HG02943 (cell line): ENCODE measurements around the gene GADD45B.
"Not testable (repeated sequence)": the region's sequence is repeated elsewhere in the genome, so short reads cannot be mapped to it uniquely, and the experiment has no call there.

Experiments
- ATAC-seq: cut with Tn5 transposase; IDR thresholded peaks from one replicate; pipeline ENCODE4 v1.9.1; 2021; ENCODE audit warnings: mild to moderate bottlenecking, low read depth, moderate library complexity; ENCODE audit not compliant: unreplicated experiment

Gene GADD45B

DNA sequence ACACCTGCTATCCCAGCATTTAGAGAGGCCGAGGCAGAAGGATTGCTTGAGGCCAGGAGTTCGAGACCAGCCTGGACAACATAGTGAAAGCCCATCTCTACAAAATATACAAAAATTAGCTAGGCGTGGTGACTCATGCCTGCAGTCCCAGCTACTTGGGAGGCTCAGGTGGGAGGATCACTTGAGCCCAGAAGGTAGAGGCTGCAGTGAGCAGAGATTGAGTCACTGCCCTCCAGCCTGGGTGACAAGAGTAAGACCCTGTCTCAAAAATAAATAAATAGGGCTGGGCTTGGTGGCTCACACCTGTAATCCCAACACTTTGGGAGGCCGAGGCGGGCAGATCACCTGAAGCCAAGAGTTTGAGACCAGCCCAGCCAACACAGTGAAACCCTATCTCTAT, 12.2 kb upstream of the GADD45B start:
- ATAC-seq: not testable (repeated sequence)

DNA sequence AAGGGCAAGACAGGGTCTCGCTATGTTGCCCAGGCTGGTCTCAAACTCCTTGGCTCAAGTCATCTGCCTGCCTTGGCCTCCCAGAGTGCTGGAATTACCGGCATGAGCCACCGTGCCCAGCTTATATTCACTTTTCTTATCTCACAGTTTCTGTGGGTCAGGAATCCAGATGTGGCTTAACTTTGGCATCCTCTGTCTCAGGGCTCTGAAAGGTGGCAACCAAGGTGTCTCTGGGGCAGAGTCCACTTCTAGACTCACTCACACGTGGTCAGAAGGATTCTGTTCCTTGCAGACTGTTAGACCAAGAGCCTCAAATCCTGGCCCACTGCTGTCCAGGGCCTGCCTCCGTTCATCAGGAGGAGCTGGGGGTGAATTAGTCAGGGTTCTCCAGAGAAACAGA, 11.5 kb upstream of the GADD45B start:
- no peak for ATAC-seq

DNA sequence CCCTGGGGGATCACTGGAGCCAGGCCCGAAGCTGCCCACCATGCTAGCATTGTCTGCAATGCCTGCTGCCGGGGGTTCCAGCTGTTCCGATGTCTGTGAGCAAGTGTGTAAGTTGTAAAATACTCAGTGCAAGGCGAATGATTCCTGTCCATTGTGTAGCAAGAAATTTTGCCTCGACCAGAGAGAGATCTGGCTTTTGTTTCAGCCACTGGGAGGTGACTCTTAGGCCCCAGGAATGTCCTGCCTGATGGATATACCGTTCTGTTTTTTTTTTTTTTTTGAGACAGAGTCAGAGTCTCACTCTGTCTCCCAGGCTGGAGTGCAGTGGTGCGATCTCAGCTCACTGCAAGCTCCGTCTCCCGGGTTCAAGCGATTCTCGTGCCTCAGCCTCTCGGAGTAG, 7.3 kb upstream of the GADD45B start:
- ATAC-seq: no peak

DNA sequence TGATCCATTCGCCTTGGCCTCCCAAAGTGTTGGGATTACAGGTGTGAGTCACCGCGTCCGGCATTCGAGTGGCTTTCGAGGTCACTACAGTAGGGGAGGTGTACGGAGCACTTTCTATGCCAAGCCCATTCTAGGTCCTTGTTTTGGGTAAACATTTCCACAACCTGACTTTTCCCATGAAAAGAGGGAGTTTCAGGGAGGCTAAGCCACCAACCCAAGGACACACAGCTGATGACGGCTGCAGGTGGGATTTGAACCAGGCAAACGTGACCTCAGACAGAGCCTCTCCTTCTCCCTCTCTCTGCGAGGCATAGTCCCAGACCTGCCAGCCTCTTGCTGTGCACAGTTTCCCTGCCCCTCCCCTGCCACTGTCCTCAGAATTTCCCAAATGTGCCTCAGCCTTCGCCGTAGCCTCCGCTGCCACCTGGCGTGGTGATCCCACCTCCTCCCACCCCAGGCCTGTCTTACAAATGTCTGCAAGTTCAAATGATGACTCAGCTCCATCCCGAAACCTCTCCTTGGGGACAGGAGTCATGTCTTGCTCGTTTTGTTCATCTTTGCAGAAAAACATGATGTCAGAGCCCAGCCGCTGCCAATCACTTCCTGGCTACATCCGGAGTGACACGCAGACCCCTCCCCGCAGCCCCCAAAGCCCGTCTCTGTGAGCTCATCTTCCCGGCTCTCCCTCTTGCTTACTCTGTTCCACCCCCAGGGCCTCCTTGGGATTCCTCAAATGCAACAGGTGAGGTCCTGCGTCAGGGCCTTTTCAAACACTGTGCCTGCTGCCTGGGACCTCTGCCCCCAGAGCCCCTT, 6.6 kb upstream of the GADD45B start:
- no peak for ATAC-seq

DNA sequence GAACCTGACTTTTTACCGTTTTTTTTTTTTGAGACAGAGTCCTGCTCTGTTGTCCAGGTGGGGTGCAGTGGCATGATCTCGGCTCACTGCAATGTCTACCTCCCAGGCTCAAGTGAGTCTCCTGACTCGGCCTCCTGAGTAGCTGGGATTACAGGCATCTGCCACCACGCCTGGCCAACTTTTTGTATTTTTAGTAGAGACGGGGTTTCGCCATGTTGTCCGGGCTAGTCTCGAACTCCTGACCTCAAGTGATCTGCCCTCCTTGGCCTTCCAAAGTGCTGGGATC, 6.1 kb upstream of the GADD45B start:
- not testable (repeated sequence) for ATAC-seq

DNA sequence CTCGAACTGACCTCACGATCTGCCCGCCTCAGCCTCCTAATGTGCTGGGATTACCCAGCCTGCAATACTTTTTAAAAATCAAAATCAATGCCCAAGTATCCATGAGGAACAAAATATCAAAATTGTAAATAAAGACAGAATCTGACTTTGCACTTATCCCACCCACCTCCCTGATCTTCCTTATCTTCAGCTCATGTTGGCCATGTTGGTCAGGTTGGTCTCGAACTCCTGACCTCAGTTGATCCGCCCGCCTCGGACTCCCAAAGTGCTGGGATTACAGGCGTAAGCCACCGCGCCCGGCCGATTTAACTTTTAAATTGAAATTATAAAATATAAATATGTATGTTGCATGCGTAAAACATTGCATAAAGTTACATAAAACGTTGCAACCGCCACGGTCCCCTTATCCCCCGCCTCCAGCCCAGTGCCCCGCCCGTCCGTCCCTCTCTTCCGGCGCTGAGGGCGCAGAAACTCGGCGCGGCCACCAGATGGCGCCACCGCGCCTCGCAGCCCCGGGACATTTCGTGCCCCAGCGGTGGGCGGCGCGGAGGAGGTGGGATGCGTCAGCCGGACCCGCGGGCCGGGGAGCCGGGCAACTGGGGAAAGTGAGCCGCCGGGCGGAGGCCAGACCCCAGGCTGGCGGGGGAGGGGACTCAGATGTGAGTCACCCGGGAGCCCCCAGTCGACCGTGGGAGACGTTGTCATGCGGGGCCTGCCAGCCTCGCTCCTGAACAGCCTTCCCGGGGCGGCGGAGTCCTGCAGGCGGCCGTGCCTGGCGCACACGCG, 1.5 kb upstream of the GADD45B start:
- peak; percentile 19 for ATAC-seq

DNA sequence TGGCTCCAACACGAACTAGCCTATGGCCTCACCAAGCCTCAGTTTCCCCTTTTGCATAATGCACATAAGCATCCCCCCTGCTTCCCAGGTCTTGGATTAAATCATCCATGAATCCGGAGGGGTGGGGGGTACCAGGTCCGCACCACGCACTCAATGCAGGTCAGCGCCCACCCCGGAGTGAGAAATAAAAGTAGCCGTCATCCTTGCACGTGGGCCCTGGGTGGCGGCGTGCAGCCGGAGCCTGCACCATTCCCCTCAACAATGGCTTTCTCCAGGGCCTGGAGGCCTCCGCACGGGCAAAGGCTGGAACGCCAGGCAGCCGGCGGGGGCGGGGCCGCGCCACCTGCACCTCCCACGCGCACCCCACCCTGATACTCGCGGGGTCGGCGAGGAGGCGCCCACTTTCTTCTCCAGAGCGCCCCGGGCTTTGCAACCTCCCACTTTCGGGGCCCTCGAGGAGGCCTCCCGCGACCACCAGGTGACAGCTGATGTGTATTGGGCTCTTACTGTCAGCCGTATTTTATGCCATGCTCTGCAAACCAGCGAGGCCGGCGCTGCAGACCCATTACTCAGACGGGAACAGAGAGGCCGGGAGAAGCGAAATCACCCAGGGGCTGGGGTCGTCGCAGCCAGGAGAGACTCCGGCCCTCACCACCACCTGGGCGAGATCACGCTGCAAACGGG, 767 bp upstream of the GADD45B start:
- peak; percentile 3 for ATAC-seq

DNA sequence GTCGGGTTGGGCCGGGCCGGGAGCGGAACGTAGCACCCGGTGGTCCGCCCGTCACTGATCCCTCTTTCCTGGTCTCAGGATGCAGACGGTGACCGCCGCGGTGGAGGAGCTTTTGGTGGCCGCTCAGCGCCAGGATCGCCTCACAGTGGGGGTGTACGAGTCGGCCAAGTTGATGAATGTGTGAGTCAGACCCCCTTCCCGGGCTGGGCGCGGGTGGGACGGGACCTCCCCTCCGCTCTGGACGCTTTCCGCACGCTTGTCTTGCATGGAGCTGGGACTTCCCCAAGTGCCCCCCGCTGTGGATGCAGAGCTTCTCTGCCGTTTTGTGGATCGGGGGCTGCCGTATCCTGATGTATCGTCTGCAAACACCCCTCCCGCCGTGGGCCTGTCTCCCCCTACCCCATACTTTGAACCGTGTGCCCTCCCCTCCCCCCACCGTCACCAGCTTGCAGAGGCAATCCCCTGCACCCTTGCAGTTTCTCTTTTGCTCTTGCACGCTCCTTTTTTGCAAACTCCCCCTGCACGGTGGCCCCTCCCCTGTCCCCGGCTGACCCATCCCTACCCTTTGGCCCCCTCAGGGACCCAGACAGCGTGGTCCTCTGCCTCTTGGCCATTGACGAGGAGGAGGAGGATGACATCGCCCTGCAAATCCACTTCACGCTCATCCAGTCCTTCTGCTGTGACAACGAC, 669 bp downstream of the GADD45B start:
- ATAC-seq: no peak

DNA sequence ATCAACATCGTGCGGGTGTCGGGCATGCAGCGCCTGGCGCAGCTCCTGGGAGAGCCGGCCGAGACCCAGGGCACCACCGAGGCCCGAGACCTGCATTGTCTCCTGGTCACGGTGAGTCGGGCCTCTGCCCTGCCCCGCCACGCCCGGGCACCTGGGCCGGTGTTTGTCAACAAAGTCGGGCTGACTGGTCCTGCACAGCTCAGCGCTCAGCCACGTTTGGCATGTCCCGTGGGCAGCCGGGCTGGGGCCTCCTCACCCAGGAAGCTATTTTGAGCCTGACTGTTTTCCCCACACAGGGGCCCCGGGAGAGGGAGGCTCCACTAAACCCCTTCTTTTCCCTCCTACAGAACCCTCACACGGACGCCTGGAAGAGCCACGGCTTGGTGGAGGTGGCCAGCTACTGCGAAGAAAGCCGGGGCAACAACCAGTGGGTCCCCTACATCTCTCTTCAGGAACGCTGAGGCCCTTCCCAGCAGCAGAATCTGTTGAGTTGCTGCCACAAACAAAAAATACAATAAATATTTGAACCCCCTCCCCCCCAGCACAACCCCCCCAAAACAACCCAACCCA, 1.3 kb downstream of the GADD45B start:
- no peak for ATAC-seq

DNA sequence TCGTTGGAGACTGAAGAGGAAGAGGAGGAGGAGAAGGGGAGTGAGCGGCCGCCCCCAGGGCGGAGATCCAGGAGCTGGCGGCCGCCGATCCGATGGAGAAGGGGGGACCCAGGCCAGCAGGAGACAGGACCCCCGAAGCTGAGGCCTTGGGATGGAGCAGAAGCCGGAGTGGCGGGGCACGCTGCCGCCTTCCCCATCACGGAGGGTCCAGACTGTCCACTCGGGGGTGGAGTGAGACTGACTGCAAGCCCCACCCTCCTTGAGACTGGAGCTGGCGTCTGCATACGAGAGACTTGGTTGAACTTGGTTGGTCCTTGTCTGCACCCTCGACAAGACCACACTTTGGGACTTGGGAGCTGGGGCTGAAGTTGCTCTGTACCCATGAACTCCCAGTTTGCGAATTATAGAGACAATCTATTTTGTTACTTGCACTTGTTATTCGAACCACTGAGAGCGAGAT, 1.8 kb downstream of the GADD45B start:
- ATAC-seq: no peak

DNA sequence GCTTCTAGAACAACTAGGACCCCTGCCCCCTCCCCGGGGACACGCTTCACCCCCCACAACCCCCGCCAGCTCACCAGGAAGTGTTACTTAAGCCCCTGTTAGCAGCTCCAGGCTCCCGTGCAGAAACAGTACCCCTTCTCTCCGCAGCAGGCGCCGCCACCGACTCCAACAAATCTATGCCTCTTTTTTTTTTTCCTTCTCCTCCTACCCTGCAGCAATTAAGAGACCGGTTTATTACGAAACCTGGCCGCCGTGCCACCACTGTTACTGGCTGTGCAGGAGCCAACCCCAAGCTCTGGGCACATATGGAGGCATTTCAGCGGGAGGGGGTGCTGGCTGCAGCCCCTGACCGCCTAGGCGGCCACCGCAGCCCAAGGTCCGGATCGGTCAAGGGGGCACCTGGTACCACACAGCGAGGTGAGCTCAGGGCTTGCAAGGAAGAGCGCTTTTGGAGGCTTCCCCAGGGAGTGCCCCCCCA, 2.4 kb downstream of the GADD45B start:
- ATAC-seq: no peak

DNA sequence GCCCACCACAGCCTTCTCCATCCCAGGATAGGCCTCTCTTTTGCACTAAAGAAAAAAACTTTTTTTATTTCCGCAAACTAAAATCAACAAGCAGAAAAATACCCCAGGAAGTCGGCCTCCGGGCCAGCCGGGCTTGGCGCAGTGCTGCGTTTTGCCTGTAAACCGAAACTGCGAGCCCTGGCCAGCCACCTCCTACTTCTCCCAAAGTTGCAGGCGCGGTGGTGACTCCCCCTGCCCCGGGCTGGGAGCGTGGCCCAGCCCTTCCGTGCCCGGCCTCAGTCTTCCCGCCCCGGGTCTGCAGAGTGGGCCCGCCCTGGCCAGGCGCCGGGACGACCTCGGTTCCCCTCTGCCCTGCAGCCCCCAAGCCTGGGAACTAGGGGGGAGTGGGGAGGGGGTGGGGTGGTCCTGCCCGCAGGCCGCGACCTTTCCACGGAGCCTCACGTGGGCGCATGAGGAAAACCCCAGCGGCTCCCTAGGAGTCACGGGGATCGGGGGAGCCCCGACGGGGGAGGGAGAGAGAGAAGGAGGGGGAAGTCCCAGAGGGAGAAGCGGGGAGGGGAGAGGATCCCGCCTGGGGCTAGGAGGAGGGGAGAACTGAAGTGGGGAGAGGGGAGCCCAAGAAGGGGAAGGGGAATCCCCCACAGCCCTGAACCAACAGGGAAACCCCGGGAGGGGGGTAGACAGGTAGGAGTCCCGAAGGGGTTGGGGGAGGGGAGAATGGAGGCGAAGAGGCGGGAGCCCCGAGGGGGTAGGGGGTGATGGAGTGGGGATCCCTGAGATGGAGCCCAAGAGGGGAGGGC, 3.0 kb downstream of the GADD45B start:
- no peak for ATAC-seq

DNA sequence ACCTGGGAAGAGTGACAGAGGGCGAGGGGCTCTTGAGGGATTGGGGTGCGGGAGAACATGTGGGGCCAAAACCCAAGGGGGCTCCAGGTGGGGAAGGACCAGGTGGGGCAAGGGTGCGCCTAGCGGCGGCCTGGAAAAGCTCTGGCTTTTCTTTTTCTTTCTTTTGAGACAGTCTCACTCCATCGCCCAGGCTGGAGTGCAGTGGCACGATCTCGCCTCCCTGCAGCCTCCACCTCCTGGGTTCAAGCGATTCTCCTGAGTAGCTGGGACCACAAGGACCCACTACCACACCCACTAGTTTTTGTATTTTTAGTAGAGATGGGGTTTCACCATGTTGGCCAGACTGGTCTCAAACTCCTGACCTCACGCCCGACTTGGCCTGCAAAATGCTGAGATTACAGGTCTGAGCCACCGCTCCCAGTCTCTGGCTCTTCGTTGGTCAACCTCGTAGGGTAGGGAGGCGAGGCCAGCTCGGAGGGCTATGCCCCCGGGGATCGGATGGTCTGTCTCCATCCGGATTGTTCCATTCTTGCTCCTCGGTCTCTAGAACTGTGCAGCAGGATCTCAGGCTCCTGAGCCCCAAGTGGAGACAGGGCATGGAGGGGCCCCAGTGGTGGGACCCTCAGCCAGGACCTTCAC, 3.7 kb downstream of the GADD45B start:
- no peak for ATAC-seq

DNA sequence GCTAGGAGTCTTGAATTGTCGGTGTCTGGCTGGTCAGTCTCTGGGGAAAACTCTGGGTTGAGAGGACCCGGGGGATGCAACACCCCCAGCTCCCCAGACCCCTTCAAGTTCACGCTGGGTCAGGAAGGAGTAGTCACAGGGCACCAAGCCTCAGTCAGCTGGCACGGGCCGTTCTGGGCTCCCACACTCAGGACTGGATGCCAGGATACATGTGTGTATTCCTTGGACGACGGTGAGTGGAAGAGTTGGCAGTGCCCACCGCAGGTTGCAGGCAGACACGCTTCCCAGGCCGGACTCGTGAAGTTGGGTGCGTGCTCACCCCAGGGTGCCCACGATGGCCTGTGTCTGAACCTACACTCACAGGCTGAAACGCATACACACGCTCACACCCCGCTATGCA, 5.5 kb downstream of the GADD45B start:
- no peak for ATAC-seq

DNA sequence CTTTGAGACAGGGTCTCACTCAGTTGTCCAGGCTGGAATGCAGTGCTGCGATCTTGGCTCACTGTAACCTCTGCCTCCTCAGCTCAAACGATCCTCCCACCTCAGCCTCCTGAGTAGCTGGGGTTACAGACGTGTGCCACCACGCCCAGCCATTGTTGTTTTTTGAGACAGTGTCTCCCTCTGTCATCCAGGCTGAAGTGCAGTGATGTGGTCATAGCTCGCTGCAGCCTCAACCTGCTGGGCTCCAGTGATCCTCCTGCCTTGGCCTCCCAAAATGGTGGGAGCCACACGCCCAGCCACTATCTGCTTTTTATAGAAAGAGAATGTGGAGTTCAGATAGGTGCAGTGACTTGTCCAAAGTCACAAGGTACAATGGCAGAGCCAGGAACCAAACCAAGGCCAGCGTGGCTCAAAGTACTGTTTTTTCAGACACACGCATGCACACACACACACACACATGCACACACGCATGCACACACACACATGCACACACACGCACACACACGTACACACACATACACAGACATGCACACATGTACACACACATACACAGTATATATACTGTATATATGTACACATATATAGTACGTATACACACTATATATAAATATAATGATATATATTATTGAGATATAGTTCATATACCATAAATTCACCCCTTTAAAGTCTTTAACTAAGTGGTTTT, 6.6 kb downstream of the GADD45B start:
- no peak for ATAC-seq

DNA sequence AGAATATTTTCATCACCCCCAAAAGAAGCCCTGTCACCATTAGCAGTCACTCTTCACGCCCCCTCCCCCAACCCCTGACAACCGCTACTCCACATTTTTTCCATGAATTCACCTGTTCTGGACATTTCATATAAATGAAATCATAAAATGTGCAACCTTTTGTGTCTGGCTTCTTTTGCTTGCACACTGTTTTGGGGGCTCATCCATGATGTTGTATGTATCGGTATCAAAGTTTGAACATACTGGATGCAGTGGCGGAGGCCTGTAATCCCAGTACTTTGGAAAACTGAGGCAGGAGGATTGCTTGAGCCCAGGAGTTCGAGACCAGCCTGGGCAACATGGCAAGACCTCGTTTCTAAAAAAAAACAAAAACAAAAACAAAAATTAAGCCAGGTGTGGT, 7.2 kb downstream of the GADD45B start:
- no peak for ATAC-seq

DNA sequence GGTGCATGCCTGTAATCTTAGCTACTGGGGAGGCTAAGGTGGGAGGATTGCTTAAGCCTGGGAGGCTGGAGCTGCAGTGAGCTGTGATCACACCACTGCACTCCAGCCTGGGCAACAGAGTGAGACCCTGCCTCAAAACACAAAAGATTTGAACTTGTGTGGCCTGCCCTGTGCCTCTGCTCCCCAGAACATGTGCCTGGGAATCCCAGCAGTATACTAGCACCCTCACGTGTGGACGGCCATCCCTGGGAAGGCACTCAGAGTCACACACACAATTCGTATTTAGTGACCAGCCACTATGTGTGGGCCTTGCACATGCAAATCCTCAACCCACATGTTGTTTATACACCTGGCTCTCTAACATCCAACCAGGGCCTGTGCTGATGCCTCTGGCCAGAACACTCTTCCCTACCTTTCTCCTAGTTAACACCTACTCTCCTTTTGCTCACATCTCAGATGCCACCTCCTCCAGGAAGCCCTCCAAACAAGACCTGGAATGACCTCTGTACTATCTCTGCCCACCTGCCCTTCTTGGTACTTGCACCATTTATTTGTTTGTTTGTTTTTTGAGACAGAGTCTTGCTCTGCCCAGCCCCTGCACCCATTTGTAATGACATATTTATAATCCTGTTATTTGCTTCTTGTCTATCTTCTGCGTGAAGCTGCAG, 7.7 kb downstream of the GADD45B start:
- no peak for ATAC-seq
